ENCODE data around the gene FLNB. TPM values are rescaled to one million over a fixed set of nuclear protein-coding genes. Genes with fewer than 3 reads are reported as not detected.

FLNB gene
- total RNA-seq, 1 donor from 2014 or later, result 32.0 TPM

DNA sequence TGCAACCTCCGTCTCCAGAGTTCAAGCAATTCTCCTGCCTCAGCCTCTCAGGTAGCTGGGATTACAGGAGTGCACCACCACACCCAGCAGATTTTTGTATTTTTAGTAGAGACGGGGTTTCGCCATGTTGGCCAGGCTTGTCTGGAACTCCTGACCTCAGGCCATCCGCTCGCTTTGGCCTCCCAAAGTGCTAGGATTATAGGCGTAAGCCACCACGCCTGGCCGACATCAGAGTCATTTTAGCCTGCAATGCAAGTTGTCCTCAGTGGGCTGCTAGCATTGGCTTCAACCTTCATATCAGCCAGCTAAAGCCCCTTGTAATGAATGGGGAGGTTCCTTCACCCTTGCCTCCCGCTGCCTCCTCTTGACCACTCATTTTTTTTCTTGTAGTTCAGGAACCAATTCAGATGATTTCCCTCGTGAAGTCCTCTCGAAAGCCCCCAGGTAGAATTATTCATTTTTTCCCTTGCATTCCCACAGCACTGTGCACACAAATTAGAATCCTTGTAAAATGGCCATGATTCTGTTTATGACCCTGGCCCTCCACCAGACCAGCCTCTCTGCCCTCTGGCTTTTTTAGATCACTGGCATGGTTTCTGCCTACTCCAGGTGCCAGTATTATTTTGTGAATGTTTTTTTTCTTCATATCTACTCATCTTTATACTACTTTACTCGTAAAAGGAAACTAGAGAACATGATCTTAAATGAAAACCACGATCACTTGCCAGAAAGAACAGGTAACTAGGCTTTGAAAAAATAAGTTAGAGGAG is 29.1 kb downstream of the FLNB start:
- Mint-ChIP-seq H3K27me3 (ENCODE audit: insufficient read depth, low read depth) (peaks cover 9% of the 10 kb centered on the region), H3K27ac (no peak overlapping the region), H3K4me1 (peaks cover 21% of the 10 kb centered on the region), H3K9me3 (no peaks in the 10 kb centered on the region), H3K4me3 (no peak overlapping the region), H3K36me3 (no peaks in the 10 kb centered on the region)
- Histone ChIP-seq H3K9me3 (ENCODE audit: low read depth) (no peaks in the 10 kb centered on the region), H3K4me2 (no peak overlapping the region), H3K4me3 (no peak overlapping the region), H3K79me2 (ENCODE audit: low read depth) (peaks cover 24% of the 10 kb centered on the region), H3K27ac (no peak overlapping the region), H3K27me3 (no peaks in the 10 kb centered on the region), H3K9ac (no peak overlapping the region), H4K20me1 (ENCODE audit: low read depth) (peaks cover 43% of the 10 kb centered on the region), H3K4me1 (peaks cover 40% of the 10 kb centered on the region), H3F3A (ENCODE audit: low read depth) (peaks cover 30% of the 10 kb centered on the region), H2AFZ (replicated peaks) (no peak overlapping the region), H3K36me3 (no peaks in the 10 kb centered on the region)
- DNase-seq (ENCODE audit: low spot score), result no peak
- TF ChIP-seq, protein P1, sequence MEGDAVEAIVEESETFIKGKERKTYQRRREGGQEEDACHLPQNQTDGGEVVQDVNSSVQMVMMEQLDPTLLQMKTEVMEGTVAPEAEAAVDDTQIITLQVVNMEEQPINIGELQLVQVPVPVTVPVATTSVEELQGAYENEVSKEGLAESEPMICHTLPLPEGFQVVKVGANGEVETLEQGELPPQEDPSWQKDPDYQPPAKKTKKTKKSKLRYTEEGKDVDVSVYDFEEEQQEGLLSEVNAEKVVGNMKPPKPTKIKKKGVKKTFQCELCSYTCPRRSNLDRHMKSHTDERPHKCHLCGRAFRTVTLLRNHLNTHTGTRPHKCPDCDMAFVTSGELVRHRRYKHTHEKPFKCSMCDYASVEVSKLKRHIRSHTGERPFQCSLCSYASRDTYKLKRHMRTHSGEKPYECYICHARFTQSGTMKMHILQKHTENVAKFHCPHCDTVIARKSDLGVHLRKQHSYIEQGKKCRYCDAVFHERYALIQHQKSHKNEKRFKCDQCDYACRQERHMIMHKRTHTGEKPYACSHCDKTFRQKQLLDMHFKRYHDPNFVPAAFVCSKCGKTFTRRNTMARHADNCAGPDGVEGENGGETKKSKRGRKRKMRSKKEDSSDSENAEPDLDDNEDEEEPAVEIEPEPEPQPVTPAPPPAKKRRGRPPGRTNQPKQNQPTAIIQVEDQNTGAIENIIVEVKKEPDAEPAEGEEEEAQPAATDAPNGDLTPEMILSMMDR (IDR thresholded peaks at IDR 0.05), result no peak
- TF ChIP-seq EZH2phosphoT487 (IDR thresholded peaks at IDR 0.05) (no peak), EZH2 (IDR thresholded peaks at IDR 0.05) (no peak)

DNA sequence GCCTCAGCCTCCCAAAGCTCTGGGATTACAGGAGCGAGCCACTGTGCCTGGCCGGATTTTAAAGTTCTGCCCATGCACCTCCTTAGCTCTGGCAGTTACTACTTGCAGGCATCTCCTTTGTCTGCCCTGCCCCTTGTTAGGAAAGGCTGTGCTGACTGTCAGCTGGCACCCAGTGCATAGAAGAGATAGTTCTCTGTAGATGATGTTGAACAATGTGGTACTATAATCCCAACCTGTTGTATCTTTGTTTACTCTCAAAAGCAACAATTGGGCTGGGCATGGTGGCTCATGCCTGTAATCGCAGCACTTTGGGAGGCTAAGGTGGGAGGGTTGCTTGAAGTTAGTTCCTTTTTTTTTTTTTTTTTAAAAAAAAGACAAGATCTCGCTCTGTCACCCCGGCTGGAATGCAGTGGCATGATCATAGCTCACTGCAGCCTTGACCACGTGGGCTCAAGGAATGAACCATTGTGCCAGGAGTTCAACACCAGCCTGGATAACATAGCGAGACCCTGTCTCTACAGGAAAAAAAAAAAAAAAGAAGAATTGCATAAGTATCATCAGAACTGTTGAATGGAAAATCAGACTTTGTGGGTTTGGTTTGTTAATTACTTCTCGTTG is 30.6 kb downstream of the FLNB start:
- TF ChIP-seq EZH2 (IDR thresholded peaks at IDR 0.05) (no peak), EZH2phosphoT487 (IDR thresholded peaks at IDR 0.05) (no peak)
- TF ChIP-seq, protein P1 (IDR thresholded peaks at IDR 0.05), result no peak
- Histone ChIP-seq H3K4me2 (no peak overlapping the region), H3K36me3 (no peaks in the 10 kb centered on the region), H3K4me1 (peaks cover 49% of the 10 kb centered on the region), H3K27me3 (no peaks in the 10 kb centered on the region), H3F3A (ENCODE audit: low read depth) (peaks cover 31% of the 10 kb centered on the region), H4K20me1 (ENCODE audit: low read depth) (peaks cover 58% of the 10 kb centered on the region), H3K27ac (no peak overlapping the region), H3K9me3 (ENCODE audit: low read depth) (no peaks in the 10 kb centered on the region), H2AFZ (replicated peaks) (no peak overlapping the region), H3K79me2 (ENCODE audit: low read depth) (peaks cover 30% of the 10 kb centered on the region), H3K4me3 (no peak overlapping the region), H3K9ac (no peak overlapping the region)
- Mint-ChIP-seq H3K9me3 (no peaks in the 10 kb centered on the region), H3K4me3 (no peak overlapping the region), H3K4me1 (peaks cover 31% of the 10 kb centered on the region), H3K27me3 (ENCODE audit: insufficient read depth, low read depth) (peaks cover 12% of the 10 kb centered on the region), H3K27ac (no peak overlapping the region), H3K36me3 (no peaks in the 10 kb centered on the region)
- DNase-seq (ENCODE audit: low spot score), result no peak

DNA sequence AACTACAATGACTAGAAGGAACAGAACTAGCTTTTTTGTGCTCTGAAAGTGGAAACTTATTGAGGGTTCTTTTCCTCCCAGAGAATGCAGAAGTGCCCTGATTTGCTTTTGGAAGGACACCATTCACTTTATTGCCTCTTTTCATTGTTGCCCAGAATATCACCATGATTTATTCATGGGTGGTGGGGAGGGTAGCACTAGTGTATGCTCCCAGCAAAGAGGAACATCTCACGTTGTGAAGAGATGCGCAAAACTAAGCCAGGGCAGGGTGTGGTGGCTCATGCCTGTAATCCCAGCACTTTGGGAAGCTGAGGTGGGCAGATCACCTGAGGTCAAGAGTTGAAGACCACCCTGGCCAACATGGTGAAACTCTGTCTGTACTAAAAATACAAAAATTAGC is 31.4 kb downstream of the FLNB start:
- H4K20me1 ChIP-seq (ENCODE audit: low read depth), result peaks cover 65% of the 10 kb centered on the region
- no peaks in the 10 kb centered on the region for H3K27me3 ChIP-seq
- DNase-seq (ENCODE audit: low spot score), result no peak
- H3K27ac Mint-ChIP-seq, result no peak overlapping the region
- H3K36me3 ChIP-seq, result no peaks in the 10 kb centered on the region
- no peaks in the 10 kb centered on the region for H3K36me3 Mint-ChIP-seq
- no peak overlapping the region for H3K4me3 Mint-ChIP-seq
- peaks cover 31% of the 10 kb centered on the region for H3F3A ChIP-seq (ENCODE audit: low read depth)
- no peak overlapping the region for H3K4me3 ChIP-seq
- no peak overlapping the region for H3K9ac ChIP-seq
- H3K4me1 ChIP-seq, result peaks cover 52% of the 10 kb centered on the region
- no peak overlapping the region for H3K4me2 ChIP-seq
- H3K4me1 Mint-ChIP-seq, result peaks cover 33% of the 10 kb centered on the region
- no peaks in the 10 kb centered on the region for H3K9me3 Mint-ChIP-seq
- peaks cover 12% of the 10 kb centered on the region for H3K27me3 Mint-ChIP-seq (ENCODE audit: insufficient read depth, low read depth)
- H3K9me3 ChIP-seq (ENCODE audit: low read depth), result no peaks in the 10 kb centered on the region
- no peak overlapping the region for H2AFZ ChIP-seq (replicated peaks)
- peaks cover 30% of the 10 kb centered on the region for H3K79me2 ChIP-seq (ENCODE audit: low read depth)
- no peak overlapping the region for H3K27ac ChIP-seq
- TF ChIP-seq, protein P1 (IDR thresholded peaks at IDR 0.05), result no peak
- TF ChIP-seq EZH2phosphoT487 (IDR thresholded peaks at IDR 0.05), result no peak
- no peak for TF ChIP-seq EZH2 (IDR thresholded peaks at IDR 0.05)
